ENCODE data around the gene OARD1.

DNA sequence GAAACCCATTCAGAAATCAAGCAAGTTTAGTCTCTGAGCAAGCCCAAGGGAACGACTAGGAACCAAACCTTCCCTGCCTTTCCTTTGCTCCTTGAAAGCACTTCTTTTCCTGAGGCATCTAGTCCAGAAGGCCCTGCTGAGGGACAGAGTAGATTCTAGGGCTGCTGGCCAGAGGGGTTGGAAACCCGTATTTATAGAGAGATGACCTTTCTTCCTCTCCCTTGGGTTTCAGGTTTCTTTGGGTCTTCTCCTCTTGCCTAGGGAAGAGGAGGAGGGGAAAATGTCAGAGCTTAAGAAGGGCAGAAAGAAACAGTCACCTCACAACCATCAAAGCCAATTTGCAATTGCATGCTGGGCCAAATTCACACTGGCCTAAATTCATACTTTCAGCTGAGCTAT lies 13.4 kb downstream of the OARD1 start:
- TF ChIP-seq, protein P1, sequence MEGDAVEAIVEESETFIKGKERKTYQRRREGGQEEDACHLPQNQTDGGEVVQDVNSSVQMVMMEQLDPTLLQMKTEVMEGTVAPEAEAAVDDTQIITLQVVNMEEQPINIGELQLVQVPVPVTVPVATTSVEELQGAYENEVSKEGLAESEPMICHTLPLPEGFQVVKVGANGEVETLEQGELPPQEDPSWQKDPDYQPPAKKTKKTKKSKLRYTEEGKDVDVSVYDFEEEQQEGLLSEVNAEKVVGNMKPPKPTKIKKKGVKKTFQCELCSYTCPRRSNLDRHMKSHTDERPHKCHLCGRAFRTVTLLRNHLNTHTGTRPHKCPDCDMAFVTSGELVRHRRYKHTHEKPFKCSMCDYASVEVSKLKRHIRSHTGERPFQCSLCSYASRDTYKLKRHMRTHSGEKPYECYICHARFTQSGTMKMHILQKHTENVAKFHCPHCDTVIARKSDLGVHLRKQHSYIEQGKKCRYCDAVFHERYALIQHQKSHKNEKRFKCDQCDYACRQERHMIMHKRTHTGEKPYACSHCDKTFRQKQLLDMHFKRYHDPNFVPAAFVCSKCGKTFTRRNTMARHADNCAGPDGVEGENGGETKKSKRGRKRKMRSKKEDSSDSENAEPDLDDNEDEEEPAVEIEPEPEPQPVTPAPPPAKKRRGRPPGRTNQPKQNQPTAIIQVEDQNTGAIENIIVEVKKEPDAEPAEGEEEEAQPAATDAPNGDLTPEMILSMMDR (IDR thresholded peaks at IDR 0.05), result no peak
- TF ChIP-seq POLR2A (IDR thresholded peaks at IDR 0.05), result no peak
